Bronchial epithelial cell (primary cell): ENCODE measurements around the gene MBNL2. TPM values are rescaled to one million over a fixed set of nuclear protein-coding genes. Genes with fewer than 3 reads are reported as not detected.

Experiments used
- DNase-seq: peaks from one replicate; pipeline ENCODE4 v3.0.0-alpha.2; 2010; ENCODE audit warnings: low read depth
- FAIRE-seq: peaks from 2 replicates; lab custom pipeline; 2011; peaks lifted over from hg19 to GRCh38; lab: Jason Lieb, UNC
- H3K27me3 ChIP-seq: 2 replicates; pipeline ENCODE4 v1.5.1; 2011; ENCODE audit warnings: low read length; ENCODE audit not compliant: control insufficient read depth, insufficient read depth
- H3K36me3 ChIP-seq: 2 replicates; pipeline ENCODE4 v1.5.1; 2011; ENCODE audit warnings: low read length; ENCODE audit not compliant: control insufficient read depth, insufficient read depth
- H3K4me3 ChIP-seq: 2 replicates; pipeline ENCODE4 v1.5.1; 2011; ENCODE audit warnings: mild to moderate bottlenecking, low read depth, low read length, control low read depth
- CTCF ChIP-seq: IDR thresholded peaks from 2 replicates; pipeline ENCODE4 v1.5.1; 2011; ENCODE audit warnings: mild to moderate bottlenecking, moderate library complexity, low read length, control low read depth, inconsistent platforms; ENCODE audit not compliant: insufficient read depth, severe bottlenecking
- total RNA-seq: library from RNA; depleted of rRNA; stranded (reverse); fragments of >200 nt; gene quantifications from 2 replicates; pipeline ENCODE4 v1.2.1, GENCODE V29; 2014

The MBNL2 gene
- total RNA-seq, 1 donor from 2014 or later: 12.4 TPM

- H3K27me3 ChIP-seq: no peaks in the 10 kb centered on the region
- TF ChIP-seq CTCF: no peak
- DNase-seq (no peak), FAIRE-seq (no peak)
- H3K36me3 ChIP-seq: no peaks in the 10 kb centered on the region
- H3K4me3 ChIP-seq: no peak overlapping the region
Measured at GRCh38 chr13:97327086-97327485, 105.0 kb downstream of the MBNL2 start.

- no peak for FAIRE-seq
- no peak overlapping the region for H3K4me3 ChIP-seq
- no peaks in the 10 kb centered on the region for H3K36me3 ChIP-seq
- no peaks in the 10 kb centered on the region for H3K27me3 ChIP-seq
- TF ChIP-seq CTCF: no peak
- DNase-seq: no peak
Measured at GRCh38 chr13:97327506-97328221, 105.5 kb downstream of the MBNL2 start.

- no peak for FAIRE-seq
- Histone ChIP-seq H3K36me3 (no peaks in the 10 kb centered on the region), H3K27me3 (no peaks in the 10 kb centered on the region), H3K4me3 (no peak overlapping the region)
- peak; percentile 32 for DNase-seq
- no peak for TF ChIP-seq CTCF
Measured at GRCh38 chr13:97328222-97328790, 106.2 kb downstream of the MBNL2 start.

- TF ChIP-seq CTCF: no peak
- Histone ChIP-seq H3K4me3 (no peak overlapping the region), H3K27me3 (no peaks in the 10 kb centered on the region), H3K36me3 (no peaks in the 10 kb centered on the region)
- DNase-seq (no peak), FAIRE-seq (no peak)
Measured at GRCh38 chr13:97329331-97329730, 107.2 kb downstream of the MBNL2 start.

GRCh38 chr13:97330448-97330847 lies 108.3 kb downstream of the MBNL2 start:
- FAIRE-seq (no peak), DNase-seq (no peak)
- no peak overlapping the region for H3K4me3 ChIP-seq
- no peak for TF ChIP-seq CTCF
- no peaks in the 10 kb centered on the region for H3K27me3 ChIP-seq
- H3K36me3 ChIP-seq: no peaks in the 10 kb centered on the region
